GM12872 (cell line): ENCODE data around the gene NDST1.

Experiments used
- TF ChIP-seq, protein P1 (sequence below): IDR thresholded peaks from 3 replicates; pipeline ENCODE4 v1.5.1; 2011; ENCODE audit warnings: low read depth, mild to moderate bottlenecking, low read length, moderate library complexity; ENCODE audit not compliant: insufficient read depth

The NDST1 gene

DNA sequence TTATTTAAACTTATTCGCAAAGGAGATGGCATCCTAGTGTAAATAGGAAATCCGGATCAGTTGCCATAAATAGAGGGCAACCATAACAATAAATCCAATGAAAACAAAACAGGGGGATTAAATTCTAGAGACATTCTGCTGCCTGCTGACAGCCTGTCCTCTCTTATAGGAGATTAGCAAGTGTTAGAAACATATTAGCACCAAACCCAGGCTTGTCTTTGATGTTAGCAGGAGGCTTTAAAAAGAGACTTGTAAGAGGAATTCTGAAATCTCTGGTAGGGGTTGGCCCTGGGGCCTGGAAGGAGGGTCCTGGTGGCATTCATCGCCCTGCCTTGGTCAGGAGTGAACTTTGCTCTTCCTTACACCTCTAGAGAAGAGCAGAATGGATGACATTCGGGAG, 21.6 kb downstream of the NDST1 start:
- TF ChIP-seq, protein P1, sequence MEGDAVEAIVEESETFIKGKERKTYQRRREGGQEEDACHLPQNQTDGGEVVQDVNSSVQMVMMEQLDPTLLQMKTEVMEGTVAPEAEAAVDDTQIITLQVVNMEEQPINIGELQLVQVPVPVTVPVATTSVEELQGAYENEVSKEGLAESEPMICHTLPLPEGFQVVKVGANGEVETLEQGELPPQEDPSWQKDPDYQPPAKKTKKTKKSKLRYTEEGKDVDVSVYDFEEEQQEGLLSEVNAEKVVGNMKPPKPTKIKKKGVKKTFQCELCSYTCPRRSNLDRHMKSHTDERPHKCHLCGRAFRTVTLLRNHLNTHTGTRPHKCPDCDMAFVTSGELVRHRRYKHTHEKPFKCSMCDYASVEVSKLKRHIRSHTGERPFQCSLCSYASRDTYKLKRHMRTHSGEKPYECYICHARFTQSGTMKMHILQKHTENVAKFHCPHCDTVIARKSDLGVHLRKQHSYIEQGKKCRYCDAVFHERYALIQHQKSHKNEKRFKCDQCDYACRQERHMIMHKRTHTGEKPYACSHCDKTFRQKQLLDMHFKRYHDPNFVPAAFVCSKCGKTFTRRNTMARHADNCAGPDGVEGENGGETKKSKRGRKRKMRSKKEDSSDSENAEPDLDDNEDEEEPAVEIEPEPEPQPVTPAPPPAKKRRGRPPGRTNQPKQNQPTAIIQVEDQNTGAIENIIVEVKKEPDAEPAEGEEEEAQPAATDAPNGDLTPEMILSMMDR: no peak

DNA sequence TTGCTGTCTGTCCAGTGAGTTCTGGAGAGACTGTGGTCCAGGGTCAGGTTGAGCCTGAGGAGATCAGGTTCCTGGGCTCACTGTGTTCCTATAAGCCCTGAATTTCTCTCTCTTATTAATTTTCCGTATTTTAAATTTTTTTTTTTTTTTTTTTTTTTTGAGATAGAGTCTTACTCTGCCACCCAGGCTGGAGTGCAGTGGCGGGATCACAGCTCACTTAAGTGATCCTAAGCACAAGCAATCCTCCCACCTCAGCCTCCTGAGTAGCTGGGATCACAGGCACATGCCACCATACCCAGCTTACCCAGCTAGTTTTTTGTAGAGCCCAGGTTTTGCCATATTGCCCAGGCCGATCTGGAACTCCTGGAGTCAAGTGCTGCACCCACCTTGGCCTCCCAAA, 22.5 kb downstream of the NDST1 start:
- TF ChIP-seq, protein P1: no peak

DNA sequence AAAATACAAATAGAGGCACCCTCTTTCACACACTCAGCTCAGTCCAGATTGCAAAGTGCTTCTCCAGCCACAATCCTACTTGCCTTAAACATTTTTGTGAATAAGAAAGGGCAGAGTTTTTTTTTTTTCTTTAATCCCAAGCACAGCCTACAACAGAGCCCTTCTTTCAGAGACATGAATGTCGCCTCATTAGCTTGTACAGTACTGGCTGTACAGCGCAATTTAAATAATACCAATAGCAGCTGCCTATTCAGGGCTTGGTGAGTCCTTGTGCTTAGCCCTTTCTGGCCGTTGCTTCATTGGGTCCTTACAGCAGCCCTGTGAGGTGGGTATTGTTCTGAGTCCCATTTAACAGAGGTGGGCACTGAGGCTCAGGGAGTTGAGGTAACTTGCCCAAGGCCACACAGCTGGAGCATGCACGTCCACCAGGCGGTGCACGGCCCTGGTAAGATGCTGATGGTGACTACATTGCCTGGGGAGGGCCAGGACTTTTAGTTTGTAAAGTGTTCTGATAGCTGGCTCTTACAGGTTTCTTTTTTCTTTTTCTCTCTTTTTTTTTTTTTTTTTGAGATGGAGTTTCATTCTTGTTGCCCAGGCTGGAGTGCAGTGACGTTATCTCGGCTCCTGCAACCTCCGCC, 23.1 kb downstream of the NDST1 start:
- TF ChIP-seq, protein P1: no peak

DNA sequence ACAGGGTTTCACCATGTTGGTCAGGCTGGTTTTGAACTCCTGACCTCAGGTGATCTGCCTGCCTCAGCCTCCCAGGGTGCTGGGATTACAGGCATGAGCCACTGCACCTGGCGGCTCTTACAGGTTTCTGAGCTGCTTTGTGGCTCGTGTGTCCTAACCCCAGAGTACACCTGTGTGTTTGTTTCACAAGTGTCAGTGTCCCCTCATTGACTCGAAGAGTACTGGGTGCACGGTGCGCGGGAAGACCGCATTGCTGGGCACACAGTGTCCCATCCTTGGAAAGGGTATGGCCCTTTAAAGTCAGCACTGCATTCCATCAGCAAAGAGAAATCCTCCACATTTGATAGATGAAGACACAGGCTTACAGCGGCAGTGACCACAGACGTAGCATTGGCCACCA, 23.8 kb downstream of the NDST1 start:
- TF ChIP-seq, protein P1: no peak

DNA sequence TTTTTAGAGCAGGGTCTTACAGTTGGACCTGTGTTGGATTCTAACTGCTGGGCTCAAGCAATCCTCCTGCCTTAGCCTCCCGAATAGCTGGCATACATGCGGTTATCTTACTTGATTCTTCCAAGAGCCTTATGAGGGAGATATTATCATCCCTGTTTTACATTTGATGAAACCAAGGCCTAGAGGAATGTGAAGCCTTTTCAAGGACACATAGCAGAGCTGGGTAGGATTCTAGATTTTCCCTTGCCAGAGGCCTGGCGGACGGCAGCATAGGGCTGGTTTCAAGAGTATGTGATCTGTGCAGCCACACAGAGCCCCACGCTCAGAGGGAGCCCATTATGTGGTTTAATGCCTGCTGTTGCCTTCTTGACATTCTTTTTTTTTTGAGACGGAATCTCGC, 24.2 kb downstream of the NDST1 start:
- TF ChIP-seq, protein P1: no peak

DNA sequence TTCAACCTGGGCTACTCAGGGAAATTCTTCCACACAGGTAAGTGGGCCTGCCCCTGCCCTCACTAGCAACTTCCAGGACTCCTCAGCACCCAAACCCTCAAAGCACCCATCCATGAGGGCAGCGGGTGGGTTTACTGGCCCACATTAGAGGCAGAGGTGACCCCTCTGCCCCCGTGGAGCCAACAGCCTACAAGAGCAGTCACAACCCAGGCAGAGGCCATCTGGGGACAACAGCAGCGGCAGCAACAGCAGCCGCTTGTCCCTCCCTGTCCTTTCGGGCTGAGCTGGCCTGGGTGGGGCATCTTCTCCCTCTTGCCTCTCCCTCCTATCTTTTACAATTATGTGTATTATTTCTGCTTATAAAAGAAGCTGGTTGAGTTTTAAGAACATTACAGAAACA, 25.1 kb downstream of the NDST1 start:
- TF ChIP-seq, protein P1: no peak

DNA sequence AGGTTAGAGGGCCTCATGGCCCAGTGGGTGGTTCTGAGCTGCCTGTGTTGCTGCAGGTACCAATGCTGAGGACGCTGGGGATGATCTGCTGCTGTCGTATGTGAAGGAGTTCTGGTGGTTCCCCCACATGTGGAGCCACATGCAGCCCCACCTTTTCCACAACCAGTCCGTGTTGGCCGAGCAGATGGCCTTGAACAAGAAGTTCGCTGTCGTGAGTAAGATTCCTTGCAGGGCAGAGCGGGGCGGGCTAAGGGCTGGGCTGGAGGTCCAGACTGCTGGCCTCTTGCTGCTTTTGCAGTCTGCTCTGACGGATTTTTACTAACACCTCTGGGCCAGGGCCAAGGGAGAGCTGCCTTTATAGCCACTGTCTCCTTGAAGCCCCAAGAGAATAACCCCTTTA, 26.9 kb downstream of the NDST1 start:
- TF ChIP-seq, protein P1: no peak
